ENCODE results near the gene NRROS.
A peak's percentile ranks its signal among the peaks of the same experiment; 100 is the strongest.

DNA sequence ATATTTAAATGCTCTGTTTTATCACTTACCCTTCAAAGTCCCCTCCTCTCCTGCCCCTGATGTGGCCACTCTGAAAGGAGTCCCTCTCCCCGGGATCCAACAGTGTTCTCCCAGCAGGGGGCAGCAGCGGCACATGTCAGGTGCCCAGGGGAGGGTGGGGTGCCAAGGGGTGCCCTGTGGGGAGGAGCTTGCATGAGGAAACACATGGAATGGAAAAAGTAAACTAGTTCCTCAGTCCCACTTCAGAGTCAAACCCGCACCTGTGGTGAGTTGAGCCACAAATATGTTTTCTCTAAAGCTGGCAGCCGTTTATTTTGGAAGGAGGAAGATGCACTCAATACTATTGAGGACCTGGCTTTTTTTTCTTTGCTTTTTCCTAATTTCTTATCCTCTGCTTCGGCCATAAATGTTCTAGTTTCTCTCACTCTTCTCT, 30.1 kb upstream of the NRROS start:
- peak; percentile 65 to 78 (median 74) for TF ChIP-seq CTCF (IDR thresholded peaks at IDR 0.05)
- no peak for TF ChIP-seq POLR2A (IDR thresholded peaks at IDR 0.05)

Measured in body of pancreas (tissue), 4 donors.